ENCODE results near the gene TXNL4A.
"Not testable (repeated sequence)": the region's sequence is repeated elsewhere in the genome, so short reads cannot be mapped to it uniquely, and the experiment has no call there.

TXNL4A gene

GRCh38 chr18:79988451-79989194 lies at the start of gene TXNL4A:
Gene TXNL4A, minus strand, starts transcription at chr18:79988563. Its CDS starts 171 bp downstream, at chr18:79988392.
- peak; percentile 80 for DNase-seq (ENCODE audit: low spot score)

GRCh38 chr18:80037300-80037699 lies 48.9 kb upstream of the TXNL4A start:
- DNase-seq (ENCODE audit: low spot score): no peak

GRCh38 chr18:80035997-80036396 lies 47.6 kb upstream of the TXNL4A start:
- no peak for DNase-seq (ENCODE audit: low spot score)

GRCh38 chr18:80034852-80035406 lies 46.6 kb upstream of the TXNL4A start:
- peak; percentile 24 for DNase-seq (ENCODE audit: low spot score)

- DNase-seq (ENCODE audit: low spot score): peak; percentile 94
These were observed 45.9 kb upstream of the TXNL4A start, which contains the start of gene RBFA for GRCh38 chr18:80034068-80034851. Gene RBFA, plus strand, starts transcription at chr18:80034434. Its CDS starts 62 bp downstream, at chr18:80034496.

GRCh38 chr18:80033181-80034067 lies 45.1 kb upstream of the TXNL4A start:
- DNase-seq (ENCODE audit: low spot score): peak; percentile 15

- DNase-seq (ENCODE audit: low spot score): no peak
These were observed 41.3 kb upstream of the TXNL4A start for GRCh38 chr18:80029690-80030089.

GRCh38 chr18:80027719-80028118 lies 39.4 kb upstream of the TXNL4A start:
- not testable (repeated sequence) for DNase-seq (ENCODE audit: low spot score)

- no peak for DNase-seq (ENCODE audit: low spot score)
These were observed 38.0 kb upstream of the TXNL4A start for GRCh38 chr18:80026363-80026762.

GRCh38 chr18:80023173-80023572 lies 34.8 kb upstream of the TXNL4A start:
- DNase-seq (ENCODE audit: low spot score): no peak

GRCh38 chr18:80022613-80023012 lies 34.2 kb upstream of the TXNL4A start:
- no peak for DNase-seq (ENCODE audit: low spot score)

- DNase-seq (ENCODE audit: low spot score): no peak
These were observed 24.4 kb upstream of the TXNL4A start for GRCh38 chr18:80012714-80013113.

- not testable (repeated sequence) for DNase-seq (ENCODE audit: low spot score)
These were observed 23.3 kb upstream of the TXNL4A start for GRCh38 chr18:80011496-80012137.

- no peak for DNase-seq (ENCODE audit: low spot score)
These were observed 22.2 kb upstream of the TXNL4A start for GRCh38 chr18:80010551-80010906.

- peak; percentile 23 for DNase-seq (ENCODE audit: low spot score)
These were observed 21.5 kb upstream of the TXNL4A start for GRCh38 chr18:80009661-80010550.

GRCh38 chr18:80006724-80007123 lies 18.4 kb upstream of the TXNL4A start:
- no peak for DNase-seq (ENCODE audit: low spot score)

- no peak for DNase-seq (ENCODE audit: low spot score)
These were observed 16.4 kb upstream of the TXNL4A start for GRCh38 chr18:80004600-80005342.

GRCh38 chr18:80002468-80002867 lies 14.1 kb upstream of the TXNL4A start:
- DNase-seq (ENCODE audit: low spot score): no peak

- no peak for DNase-seq (ENCODE audit: low spot score)
These were observed 12.5 kb upstream of the TXNL4A start for GRCh38 chr18:80000877-80001276.

- not testable (repeated sequence) for DNase-seq (ENCODE audit: low spot score)
These were observed 11.3 kb upstream of the TXNL4A start for GRCh38 chr18:79999701-80000100.

Data from pons (tissue), 1 donor.